Measurements from ENCODE around the gene CHST8.

CHST8 gene

DNA sequence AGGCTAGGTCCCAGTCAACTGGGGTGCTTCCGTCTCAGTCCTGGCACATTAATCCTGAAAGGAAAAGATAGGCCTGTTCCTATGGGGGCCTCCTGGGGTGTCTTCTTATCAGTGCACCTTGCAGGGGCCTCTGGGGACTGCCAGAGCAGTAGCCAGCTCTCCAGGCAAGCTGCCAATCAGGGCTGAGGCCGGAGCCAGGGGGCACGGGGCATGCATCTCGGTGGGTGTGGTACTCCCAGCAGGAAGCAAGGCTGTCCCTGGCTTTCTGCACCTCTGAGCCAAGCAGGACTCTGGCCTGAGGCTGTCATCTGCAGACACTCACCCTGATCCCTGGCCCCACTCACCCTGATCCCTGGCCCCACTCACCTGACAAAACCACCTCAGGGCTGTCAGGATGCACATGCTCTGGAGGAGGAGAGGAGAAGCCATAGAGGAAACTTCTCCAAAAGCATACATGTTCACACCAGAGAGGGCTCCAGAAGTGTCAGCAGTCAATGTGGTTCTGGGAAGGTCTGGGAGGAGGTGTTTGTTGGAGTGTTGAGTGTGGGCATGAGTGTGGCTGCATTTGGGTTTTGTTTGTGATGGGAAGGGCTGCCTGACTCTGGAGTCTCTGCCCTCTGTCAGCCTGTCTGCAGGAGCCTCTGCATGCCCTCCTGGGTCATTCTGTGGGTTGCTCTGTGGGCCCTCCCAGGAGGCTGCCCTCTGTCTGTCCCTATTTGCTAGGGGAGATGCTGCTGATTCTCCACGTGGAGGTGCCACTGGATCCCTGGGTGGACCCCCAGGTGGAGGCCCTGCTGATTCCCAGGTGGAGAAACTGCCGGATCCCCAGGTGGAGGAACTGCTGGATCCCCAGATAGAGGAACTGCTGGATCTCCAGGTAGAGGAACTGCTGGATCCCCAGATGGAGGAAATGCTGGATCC lies 152.2 kb downstream of the CHST8 start:
- DNase-seq, result no peak

DNA sequence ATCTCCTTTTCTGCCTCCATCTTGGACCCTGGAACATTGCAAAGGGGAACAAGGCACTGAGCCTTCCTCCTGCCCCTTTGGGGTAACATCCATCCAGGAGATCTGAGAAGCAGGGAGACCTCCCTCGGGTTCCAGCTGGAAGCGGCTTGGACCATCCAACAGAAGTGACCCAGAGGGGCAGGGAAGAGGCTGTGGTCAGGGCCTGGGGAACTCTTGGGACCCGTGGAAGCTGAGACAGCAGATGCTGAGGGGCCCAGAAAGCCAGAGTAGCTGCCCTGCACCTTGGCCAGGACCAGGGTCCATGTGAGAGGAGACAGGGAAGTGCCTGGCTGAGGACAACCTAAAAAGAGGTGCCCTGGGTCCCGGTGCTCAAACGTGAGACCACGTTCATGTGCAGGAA lies 153.0 kb downstream of the CHST8 start:
- no peak for DNase-seq

DNA sequence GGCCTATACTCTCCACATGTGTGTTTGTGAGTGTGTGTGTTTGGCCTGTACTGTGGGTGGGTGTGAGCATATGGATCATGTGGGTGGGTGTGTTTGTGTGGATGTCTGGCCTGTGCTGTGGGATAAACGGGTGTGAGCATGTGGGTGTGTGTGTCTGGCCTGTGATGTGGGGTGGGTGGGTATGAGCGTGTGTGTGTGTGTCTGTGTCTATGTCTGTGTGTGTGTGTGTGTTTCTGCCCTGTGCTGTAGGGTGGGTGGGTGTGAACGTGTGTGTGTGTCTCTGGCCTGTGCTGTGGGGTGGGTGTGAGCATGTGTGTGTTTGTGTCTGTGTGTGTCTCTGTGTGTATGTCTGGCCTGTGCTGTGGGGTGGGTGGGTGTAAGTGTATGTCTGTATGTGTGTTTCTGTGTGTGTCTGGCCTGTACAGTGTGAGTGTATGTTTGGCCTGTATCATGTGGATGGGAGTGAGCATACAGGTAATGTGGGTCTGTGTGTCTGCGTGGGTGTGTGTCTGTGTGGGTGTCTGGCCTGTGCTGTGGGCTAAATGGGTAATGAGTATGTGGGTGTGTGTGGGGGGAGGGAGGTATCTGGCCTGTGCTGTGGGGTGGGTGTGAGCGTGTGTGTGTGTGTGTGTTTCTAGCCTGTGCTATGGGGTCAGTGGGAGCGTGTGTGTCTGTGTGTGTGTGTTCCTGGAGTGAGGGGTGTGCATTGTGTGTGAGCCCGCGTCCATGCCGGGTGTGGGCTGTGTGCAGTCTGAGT lies 154.2 kb downstream of the CHST8 start:
- DNase-seq, result no peak

DNA sequence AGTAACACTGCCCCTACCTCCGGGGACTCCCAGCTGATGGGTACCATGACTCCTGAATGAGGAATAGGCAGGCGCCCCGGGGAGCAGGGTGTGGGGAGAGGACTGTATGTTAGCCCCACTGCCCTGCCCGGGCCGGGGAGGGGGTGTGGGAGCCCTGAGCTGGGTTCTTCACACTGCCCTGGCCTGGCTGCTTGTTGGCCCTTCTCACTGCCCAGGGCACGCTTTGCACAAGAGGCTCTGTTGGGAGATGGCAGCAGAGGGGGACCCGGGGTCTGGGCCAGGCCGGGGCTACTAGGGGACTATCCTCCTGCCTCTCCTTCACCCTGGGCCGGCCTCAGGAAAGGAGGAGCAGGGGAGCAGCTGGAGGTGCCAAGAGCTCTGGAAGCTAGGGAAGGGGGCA lies 155.6 kb downstream of the CHST8 start:
- DNase-seq, result no peak

DNA sequence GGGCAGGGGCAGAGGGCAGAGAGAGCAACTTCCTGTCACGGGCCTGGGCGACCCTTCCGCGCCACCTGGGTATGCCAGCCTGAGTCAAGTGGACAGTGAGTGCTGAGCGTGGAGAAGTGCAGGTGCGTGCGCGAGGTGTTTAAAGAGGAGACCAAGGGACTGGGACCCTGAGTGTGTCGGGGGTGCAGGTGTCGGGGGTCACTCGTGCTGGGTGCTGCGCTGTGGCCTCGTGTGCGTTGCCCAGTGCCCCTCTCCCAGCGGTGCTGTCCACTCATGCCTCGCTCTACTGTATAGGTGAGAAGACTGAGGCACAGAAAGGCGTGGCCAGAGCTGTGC lies 156.0 kb downstream of the CHST8 start:
- no peak for DNase-seq

DNA sequence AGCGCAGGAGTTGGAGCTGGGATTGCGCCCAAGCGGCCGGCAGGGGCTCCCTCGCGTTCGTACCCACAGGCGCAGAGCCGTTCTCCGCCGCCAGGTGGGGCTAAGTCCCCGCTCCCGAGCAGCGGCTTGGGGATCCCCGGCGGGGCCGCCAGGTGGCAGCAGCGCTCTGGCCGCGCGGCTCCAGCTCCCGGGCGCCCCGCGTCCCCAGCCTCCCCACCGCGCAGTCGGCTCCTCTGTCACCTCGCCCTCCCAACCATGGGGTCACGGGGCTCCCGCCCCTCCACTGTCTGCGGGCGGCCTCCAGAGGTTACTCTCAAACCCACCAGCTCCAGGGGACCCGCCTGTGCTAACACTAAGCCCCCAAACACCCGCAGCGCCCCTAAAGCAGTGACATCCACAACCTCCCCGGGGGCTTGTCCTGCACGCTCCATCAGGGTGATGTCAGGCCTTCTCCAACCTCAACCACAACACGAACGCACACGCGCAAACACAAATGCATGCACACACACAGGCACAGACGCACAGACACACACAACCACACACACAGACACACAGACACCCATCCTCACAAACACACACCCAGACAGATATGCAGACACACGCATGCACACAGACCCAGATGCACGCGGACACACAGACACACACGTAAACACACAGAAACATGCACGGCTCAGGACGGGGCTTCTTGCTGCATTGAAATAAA lies 156.5 kb downstream of the CHST8 start:
- DNase-seq, result peak; percentile 77

DNA sequence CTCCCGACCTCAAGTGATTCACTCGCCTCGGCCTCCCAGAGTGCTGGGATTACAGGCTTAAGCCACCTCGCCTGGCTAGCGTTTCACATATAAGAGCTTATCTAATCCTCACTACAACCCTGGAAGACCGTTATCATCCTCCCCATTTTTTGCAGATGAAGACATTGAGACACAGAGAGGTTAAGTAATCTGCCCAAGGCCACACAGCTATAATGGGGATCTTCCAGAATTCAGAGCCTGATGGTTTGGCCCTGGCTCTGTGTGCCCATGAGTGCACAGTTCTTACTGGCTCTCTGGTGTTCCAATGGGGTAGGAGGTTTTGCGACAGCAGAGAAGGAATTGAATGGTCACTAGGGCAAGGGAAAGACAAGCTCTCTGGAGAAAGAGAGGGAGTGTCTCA lies 158.1 kb downstream of the CHST8 start:
- no peak for DNase-seq

DNA sequence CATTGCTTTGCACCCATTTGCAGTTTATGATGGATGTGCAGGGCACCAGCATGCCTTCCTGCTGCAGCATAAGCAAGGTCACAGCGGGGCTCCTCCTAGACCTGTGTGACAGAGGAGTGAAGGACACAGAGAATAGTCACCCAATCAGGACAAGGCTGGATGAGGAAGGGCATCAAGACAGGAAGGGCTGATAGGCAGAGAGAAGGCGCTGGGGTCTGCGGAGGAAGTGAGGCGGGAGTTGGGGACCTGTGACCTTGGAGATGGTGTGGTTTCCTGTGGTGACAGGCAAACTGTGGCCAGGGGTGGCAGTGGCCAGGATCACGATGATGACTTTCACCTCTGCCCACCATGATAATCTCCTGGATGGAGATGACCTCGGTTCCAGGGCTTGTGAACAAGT lies 158.5 kb downstream of the CHST8 start:
- DNase-seq, result no peak

DNA sequence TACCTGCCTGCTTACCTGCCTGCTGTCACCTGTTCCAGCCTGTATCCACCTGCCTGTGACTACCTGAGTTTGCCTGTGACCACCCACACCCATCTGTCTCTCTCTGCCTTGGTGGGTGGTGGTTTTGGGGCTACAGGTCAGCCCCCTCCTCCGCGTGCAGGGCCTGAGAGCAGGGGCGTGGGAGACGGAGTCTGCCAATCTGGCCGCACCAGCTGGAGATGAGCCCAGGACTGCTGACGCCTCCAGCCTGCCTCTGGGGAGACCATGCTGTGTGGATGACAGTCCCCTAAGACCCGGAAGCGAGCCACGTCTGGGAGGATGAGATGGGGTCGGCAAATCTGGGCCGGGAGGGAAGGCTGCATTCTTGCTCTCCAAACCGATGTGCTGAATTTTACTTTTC lies 159.0 kb downstream of the CHST8 start:
- no peak for DNase-seq

DNA sequence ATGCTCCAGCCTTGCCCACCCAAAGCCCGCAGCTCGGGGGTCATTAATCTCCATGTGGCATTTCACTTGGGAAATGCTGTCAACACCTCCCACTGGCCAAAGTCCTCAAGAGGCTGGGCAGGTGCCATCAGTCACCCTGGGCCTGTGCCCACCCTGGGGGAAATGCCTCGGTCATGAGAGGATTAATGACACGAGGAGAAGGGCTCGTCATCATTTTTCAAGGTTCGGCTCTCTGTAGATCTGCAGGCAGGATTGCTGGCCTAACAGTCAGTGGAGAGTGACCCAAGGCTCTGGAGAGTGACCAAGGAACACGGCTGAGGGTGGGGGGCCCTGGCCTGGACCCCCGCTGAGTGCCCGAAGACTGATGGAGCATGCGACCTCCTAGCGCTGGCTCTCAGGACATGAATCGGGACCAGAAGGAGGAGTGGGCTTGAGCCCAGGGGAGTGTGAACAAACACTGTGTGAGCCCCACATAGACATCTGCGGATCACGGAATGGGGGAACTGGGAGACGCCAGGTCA lies 159.7 kb downstream of the CHST8 start:
- no peak for DNase-seq

DNA sequence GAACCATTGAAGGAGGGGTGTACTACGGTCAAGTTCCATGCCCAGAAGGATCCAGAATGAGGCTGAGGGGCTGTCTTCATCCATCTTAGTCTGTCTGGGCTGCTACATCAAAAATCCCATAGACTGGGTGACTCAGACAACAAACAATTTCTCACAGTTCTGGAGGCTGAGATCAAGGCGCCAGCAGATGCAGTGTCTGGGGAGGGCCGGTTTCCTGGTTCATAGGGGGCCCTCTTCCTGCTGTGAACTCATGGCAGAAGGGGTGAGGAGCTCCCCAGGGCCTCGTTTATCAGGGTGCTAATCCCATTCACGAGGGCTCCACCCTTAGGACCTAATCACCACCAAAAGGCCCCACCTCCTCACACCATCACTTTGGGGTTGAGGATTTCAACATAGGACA lies 160.2 kb downstream of the CHST8 start:
- DNase-seq, result no peak

DNA sequence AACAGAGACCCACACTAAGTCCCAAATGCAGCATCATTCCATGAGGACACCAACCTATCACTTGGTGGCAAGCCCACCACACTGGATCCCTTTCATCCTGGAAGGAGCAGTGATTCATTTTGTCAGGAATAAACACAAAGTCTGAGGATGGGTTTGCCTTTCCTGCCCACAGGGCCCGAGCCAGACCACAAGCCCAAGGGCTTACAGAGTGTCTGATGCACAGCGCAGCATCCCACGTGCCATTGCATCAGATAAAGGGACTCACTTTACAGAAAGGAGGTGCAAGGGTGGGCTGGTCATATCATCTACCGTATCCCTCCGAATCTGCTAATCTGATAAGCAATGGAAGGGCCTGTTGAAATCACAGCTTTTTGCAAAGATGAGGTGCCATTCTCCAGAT lies 162.7 kb downstream of the CHST8 start:
- no peak for DNase-seq

DNA sequence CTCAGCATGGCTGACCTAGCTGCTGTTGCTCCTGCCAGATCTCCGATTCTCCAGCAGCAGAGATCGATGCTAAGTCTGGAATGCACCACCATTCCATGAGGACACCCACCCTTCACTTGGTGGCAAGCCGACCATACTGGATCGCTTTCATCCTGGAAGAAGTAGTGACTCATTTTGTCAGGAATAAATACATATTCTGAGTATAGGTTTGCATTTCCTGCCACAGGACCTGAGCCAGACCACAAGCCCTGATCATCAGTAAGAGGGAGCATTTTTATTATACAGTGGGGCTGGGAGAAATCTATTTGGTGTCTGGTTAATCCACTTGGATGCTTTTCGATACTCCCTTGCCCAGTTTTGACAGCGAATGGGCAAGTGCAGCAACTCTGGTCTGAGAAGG lies 164.0 kb downstream of the CHST8 start:
- DNase-seq, result no peak

DNA sequence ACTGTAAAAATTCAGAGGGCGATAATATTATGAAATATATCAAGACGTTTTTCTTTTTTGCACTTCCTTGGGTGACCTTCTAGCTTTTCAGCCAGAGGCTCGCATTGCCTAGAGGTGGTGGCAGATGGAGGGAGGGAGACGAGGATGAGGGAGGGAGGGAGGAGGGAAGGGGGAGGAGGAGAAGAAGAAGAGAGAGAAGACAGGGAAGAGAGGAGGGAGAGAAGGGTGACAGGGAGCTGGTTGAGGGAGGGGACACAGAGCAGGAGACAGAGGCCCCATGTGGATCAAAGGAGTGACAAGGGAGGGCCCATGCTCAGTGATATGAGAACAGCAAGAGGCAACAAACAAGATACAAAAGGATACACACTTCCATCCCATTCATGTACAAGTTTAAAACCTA lies 166.9 kb downstream of the CHST8 start:
- no peak for DNase-seq

DNA sequence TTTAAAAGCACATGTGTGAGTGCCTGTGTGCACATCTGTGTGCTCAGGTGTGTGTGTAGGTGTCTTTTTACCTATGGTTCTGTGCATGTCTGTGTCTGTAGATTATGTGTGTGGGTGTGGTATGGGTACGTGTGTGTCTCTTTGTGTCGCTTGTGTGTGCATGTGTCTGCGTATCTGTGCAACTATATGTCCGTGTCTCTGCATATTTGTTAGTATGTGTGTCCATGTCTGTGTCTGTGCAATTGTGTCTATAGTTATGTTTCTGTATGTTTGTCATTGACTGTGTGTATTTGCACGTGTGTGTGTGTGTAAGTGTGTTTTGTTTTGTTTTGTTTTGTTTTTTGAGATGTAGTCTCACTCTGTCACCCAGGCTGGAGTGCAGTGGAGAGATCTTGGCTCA lies 167.6 kb downstream of the CHST8 start:
- DNase-seq, result no peak

DNA sequence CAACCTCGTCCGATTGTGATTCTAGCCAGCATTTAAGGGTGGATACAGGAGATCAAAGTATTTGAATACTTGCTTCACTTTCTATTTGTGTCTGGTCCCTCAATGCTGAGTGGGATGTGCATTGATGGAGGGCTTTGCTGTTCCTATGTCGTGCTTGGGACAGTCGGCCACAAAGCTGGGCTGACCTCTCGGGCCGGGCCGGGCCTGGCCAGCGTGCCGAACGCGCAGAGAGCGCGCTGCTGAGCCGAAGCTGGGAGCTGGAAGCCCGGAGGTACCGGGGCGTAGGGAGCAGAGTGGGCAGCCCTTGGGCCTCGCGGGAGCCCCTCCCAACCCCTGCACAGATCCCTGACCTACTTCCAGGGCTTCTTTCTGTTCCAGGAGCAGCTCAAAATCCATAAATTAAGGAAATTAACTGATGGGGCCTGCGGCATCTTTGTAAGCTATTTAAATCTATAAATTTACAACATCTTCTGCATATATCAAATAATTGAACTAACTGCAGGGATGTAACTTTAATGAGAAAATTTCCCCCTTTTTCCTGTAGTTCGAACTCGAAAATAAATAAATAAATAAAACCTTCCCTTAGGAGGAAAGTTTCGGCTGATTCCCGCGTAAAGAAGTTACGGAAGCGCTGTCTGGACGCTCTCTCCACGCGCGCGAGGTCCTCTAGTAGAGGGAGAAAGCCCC lies 173.1 kb downstream of the CHST8 start:
- no peak for DNase-seq

DNA sequence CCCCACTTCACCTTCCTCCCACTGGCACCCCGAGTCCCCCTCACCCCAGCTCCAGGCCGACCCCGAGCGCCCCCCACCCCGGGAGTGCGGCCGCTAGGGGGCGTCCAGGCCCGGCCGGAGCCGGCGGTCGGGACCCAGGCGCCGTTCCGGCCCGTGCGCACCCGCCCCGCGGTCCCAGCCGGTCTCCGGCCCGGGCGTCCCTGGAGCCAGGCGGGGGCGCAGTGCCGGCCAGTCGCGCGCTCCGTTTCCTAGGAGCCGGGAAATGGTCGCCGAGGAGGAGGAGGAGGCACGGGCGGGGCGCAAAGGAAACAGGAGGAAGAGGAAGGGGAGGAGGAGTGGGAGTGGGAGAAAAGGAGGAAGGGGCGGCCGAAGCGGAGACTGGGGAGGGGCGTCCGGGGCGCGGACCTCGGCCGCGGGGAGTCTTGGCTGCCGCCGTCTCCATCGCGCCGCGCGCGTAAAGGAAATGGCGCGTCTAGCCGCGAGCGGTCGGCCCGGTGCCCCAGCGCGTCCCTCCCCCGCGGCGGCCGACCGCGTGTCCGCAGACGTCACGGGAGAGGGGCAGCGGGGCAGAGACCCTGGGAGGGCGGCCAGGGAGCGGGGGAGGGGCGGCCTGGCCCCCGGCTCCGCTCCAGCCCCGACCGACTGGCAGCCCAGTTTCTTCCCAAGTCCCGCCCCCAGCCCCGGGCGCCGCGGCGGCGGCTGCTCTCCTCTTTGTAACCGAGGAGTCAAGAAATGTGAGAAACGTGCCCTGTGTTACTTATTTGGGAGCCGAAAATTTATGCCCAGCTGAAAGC lies 173.8 kb downstream of the CHST8 start:
- DNase-seq, result peak; percentile 70

DNA sequence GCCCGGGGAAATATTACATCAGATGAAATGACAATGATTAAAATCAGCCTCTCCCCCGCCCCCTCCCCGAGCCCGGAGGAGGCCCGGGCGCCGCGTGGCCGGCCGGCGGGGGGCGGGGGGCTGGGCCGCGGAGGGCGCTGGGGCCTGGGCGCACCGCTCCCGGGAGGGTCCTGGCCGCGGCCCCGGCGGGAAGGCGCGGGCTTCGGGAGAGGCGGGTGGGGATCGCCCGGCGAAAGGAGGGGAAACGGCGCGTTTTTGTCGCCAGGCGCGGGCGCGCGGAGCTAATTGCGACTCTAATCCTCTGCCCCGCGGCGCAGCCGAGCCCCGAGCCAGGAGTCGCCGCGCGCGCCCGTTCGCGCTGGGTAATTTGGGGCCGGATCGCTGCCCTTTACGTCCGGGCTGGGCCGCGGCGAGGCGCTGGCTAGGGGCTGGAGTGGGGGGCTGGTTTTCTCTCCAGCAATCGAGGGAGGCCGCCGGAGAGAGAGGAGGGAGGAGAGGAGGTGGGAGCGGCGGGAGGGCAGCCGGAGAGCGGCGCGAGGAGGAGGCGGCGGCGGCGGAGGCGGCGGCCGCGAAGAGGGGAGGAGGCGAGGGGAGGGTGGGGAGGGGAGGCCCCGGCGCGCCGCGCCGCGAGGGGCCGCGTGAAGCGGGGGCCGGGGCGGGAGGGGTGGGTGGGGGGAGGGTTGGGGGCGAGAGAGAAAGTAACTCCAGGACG lies 174.6 kb downstream of the CHST8 start, which contains the start of gene KCTD15:
Gene KCTD15 (plus strand): TSS at position 707 of the 712 bp plus-strand sequence. CDS start 3,585 bp downstream, outside the sequence.
- peak; percentile 46 for DNase-seq

DNA sequence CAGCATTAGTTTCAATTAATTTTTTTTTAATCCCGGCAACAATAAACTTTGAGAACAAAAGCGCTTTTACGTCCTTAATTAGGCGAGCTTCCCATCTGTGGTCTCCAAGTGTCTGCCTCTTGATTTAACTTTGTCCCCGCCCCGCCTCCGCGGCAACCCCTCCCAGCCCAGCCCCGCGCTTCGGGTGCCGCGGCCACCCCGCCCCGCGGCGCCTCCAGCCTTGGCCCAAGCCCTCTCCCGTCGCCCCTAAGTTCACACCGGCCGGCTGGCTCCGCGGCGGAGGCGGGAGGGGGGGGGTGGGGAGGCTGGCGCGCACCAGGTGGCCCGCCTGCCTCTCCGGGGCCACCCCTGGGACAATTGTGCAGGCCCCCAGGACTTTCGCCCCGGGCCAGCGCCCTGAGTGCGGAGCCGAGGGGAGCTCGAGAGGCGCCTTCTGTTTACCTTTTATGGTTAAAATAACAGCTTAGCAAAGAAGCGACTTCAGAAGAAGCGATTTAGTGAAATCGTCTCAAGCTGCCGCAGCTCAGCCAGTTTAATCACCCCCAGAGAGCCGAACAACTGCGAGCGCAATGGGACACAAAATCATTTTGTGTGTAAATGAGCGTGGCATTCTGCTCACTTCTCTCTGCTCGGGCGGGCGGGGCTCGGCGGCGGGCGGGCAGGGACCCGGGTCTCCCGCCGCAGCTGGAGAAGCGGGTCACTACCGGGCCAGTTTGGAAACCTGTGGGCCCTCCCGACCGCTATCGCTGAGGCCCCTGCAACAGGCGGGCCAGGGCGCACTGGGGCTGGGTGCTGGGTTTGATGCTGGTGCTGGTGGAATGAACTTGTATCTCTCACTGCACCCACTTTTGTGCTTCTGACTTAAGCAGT lies 176.3 kb downstream of the CHST8 start:
- peak; percentile 70 for DNase-seq

DNA sequence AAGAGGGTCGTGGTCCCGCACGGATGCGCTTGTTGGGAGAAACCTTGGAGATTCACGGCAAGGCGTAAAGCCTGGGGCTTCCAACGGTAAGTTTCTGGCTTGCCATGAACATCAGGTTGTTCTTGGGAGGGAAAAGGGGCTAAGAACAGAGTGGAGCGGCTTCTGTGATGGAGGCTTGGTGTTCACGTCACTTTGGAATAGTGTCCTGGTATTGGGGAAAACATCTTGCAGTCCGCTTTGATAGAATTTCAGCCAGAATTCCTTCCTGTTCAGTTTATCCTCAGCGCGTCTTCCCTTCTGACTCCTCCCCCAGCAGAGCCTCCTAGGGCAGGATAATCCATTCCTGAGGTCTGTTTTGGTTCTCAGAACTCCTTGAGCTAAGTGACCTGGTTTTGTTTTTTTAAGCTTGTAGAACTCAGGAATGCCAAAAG lies 176.9 kb downstream of the CHST8 start:
- no peak for DNase-seq

Data from hematopoietic multipotent progenitor cell treated with erythropoietin and hydrocortisone succinate and interleukin-3 and kit ligand, for 8 days (in vitro differentiated cells).